ENCODE measurements around the gene RPS15. TPM values are rescaled to one million over a fixed set of nuclear protein-coding genes. Genes with fewer than 3 reads are reported as not detected.
A peak's percentile ranks its signal among the peaks of the same experiment; 100 is the strongest.

RPS15 gene
- total and polyA plus RNA-seq, 10 of the 15 experiments (the other 5 are each of a cell fraction or from before 2014, with no cell fraction given): 559 to 3,158 (median 1,413) TPM

DNA sequence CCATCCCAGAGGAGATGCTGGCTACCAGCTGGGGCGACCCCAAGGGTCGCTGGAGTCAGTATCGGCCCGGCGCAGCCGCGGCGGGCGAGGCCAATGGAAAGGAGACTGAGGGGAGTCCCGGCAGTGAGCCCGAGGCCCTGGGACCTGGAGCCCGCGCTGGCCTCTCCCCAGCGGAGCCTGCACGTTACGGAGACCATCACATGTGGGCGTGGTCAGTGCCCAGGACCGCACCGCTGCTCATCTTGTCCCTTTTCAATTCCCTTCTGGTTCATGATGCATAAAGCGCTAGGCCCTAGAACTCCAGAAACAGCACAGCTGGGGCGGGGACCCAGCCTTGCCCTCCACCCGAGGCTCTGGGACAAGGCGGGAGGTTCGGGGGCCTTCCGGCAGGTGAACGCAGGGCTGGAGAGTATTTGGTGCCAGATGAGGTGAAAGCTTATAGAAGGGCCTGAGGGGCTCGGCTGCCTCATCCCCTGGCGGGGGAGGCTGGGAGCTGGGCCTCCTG lies 32.9 kb downstream of the RPS15 start:
- no TSS peak for BruUV-seq (replicated peaks)

DNA sequence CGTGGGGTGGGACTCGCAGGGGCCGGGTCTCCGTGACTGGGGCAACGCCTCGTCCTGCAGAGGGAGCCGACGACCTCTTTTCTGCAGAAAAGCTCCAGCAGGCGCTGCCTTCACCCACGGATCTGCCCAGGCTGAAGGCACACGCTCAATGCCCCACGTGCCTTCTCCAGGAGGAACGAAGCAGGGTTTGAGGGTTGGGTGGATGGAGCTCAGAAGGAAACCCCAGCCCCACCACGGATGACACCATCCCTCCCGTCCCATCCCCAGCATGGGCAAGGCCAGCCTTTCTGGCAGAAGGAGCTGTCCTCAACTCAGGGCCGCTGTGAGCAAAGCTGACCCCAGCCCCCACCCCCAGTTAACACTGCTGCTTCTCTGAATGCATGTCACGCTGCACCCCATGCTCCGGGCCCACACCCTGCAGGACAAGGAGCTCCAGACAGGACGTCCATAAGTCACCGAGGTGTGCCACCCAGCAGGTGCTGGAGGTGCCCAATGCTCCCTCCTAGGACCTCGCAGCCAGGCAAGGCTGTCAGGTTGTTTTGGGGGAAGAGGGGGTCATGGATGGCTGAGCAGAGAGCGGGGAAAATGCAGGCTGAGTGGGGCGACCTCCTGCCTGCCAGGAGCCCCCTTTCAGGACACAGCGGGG lies 33.4 kb downstream of the RPS15 start:
- intact Hi-C loops (cut with micrococcal nuclease; ENCODE audit: unreplicated experiment) (no loop called here), in situ Hi-C loops (cut with MboI) (no loop called here)
- ChIA-PET CTCF (interaction anchor here (1.1 kb wide), 1 partner anchor 227 kb away, joined by 3 read pairs; no protein-coding TSS in a partner anchor), SMC1A (ENCODE audit: uncharacterized antibody, unreplicated experiment) (interaction anchor here (0.6 kb wide), 1 partner anchor 161 kb away, joined by 3 read pairs; no protein-coding TSS in a partner anchor), RAD21 (ENCODE audit: unreplicated experiment) (no interaction called here), POLR2A (interaction anchor here (0.6 kb wide), 1 partner anchor 1904 kb away, joined by 8 read pairs; no protein-coding TSS in a partner anchor)
- ATAC-seq: no peak; the same call in 2 of the 3 replicates
- no TSS peak for BruUV-seq (replicated peaks)
- Histone ChIP-seq H3K9ac (ENCODE audit: control insufficient read depth, insufficient read depth, low read length) (no peak overlapping the region), H3K9me3 (replicated peaks; ENCODE audit: control insufficient read depth, insufficient read depth, low read length) (no peaks in the 10 kb centered on the region), H3K4me3 (no peak overlapping the region), H3K27me3 (replicated peaks in 1 of 2; ENCODE audit: control insufficient read depth in 2 of 2, insufficient read depth in 2 of 2, low read length in 1 of 2) (peaks cover 8 to 27% of the 10 kb centered on the region in 2 experiments), H3K4me1 (ENCODE audit: control insufficient read depth, insufficient read depth, low read length) (peaks cover 7% of the 10 kb centered on the region), H3K79me2 (ENCODE audit: control insufficient read depth, insufficient read depth, low read length) (no peaks in the 10 kb centered on the region), H3K27ac (ENCODE audit: control insufficient read depth, insufficient read depth) (no peak overlapping the region), H3K4me2 (ENCODE audit: control insufficient read depth, insufficient read depth) (no peak overlapping the region), H3K36me3 (ENCODE audit: control insufficient read depth in 2 of 2, insufficient read depth in 2 of 2, low read length in 1 of 2) (no peaks in the 10 kb centered on the region), H2AFZ (ENCODE audit: control insufficient read depth, low read depth, low read length) (no peak overlapping the region), H4K20me1 (ENCODE audit: control insufficient read depth, insufficient read depth) (peaks cover 7% of the 10 kb centered on the region)
- FAIRE-seq: no peak
- no peak for DNase-seq (ENCODE audit: low read depth, low spot score)
- 23% methylated on average over 24 of the region's 24 CpGs for WGBS (ENCODE audit: insufficient coverage, insufficient replicate concordance, low lambda C conversion rate, missing lambda C conversion rate)
- TF ChIP-seq ZNF24 (IDR thresholded peaks at IDR 0.05) (no peak), FOXM1 (IDR thresholded peaks at IDR 0.05; ENCODE audit: low read depth, low read length) (no peak), NFYB (IDR thresholded peaks at IDR 0.05; ENCODE audit: insufficient read depth, low read depth, low read length) (no peak), PAX5 (IDR thresholded peaks at IDR 0.05; ENCODE audit: borderline replicate concordance, low read depth, low read length) (peak; percentile 79; the same call in 1 of the 2 replicates), CBX5 (IDR thresholded peaks at IDR 0.05; ENCODE audit: low read depth) (no peak), STAT3 (IDR thresholded peaks at IDR 0.05; ENCODE audit: low read depth, low read length) (no peak)
- TF ChIP-seq, protein P1, sequence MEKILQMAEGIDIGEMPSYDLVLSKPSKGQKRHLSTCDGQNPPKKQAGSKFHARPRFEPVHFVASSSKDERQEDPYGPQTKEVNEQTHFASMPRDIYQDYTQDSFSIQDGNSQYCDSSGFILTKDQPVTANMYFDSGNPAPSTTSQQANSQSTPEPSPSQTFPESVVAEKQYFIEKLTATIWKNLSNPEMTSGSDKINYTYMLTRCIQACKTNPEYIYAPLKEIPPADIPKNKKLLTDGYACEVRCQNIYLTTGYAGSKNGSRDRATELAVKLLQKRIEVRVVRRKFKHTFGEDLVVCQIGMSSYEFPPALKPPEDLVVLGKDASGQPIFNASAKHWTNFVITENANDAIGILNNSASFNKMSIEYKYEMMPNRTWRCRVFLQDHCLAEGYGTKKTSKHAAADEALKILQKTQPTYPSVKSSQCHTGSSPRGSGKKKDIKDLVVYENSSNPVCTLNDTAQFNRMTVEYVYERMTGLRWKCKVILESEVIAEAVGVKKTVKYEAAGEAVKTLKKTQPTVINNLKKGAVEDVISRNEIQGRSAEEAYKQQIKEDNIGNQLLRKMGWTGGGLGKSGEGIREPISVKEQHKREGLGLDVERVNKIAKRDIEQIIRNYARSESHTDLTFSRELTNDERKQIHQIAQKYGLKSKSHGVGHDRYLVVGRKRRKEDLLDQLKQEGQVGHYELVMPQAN (conservative IDR thresholded peaks at IDR 0.05): no peak
- TF ChIP-seq, protein P2, sequence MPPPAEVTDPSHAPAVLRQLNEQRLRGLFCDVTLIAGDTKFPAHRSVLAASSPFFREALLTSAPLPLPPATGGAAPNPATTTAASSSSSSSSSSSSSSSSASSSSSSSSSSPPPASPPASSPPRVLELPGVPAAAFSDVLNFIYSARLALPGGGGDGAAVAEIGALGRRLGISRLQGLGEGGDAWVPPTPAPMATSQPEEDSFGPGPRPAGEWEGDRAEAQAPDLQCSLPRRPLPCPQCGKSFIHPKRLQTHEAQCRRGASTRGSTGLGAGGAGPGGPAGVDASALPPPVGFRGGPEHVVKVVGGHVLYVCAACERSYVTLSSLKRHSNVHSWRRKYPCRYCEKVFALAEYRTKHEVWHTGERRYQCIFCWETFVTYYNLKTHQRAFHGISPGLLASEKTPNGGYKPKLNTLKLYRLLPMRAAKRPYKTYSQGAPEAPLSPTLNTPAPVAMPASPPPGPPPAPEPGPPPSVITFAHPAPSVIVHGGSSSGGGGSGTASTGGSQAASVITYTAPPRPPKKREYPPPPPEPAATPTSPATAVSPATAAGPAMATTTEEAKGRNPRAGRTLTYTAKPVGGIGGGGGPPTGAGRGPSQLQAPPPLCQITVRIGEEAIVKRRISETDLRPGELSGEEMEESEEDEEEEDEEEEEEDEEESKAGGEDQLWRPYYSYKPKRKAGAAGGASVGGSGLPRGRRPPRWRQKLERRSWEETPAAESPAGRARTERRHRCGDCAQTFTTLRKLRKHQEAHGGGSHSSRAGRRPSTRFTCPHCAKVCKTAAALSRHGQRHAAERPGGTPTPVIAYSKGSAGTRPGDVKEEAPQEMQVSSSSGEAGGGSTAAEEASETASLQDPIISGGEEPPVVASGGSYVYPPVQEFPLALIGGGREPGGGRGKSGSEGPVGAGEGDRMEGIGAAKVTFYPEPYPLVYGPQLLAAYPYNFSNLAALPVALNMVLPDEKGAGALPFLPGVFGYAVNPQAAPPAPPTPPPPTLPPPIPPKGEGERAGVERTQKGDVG (CRISPR knock-in tag; IDR thresholded peaks at IDR 0.05): no peak

More for the DNA sequence above, 32.9 kb downstream of the RPS15 start:
- SMC1A ChIA-PET (ENCODE audit: uncharacterized antibody, unreplicated experiment): interaction anchor here (0.6 kb wide), 1 partner anchor 161 kb away, joined by 3 read pairs; no protein-coding TSS in a partner anchor
- Histone ChIP-seq H3K27me3 (replicated peaks in 1 of 2; ENCODE audit: control insufficient read depth in 2 of 2, insufficient read depth in 2 of 2, low read length in 1 of 2) (peaks cover 10 to 27% of the 10 kb centered on the region in 2 experiments), H3K36me3 (ENCODE audit: control insufficient read depth in 2 of 2, insufficient read depth in 2 of 2, low read length in 1 of 2) (no peaks in the 10 kb centered on the region), H3K4me3 (no peak overlapping the region; the same call in 1 of the 2 replicates), H2AFZ (ENCODE audit: control insufficient read depth, low read depth, low read length) (no peak overlapping the region), H3K9ac (ENCODE audit: control insufficient read depth, insufficient read depth, low read length) (no peak overlapping the region), H4K20me1 (ENCODE audit: control insufficient read depth, insufficient read depth) (peaks cover 7% of the 10 kb centered on the region), H3K4me2 (ENCODE audit: control insufficient read depth, insufficient read depth) (0 out of 2 replicates have a peak overlapping the region, but pooled peaks have one; percentile 30), H3K27ac (ENCODE audit: control insufficient read depth, insufficient read depth) (no peak overlapping the region), H3K79me2 (ENCODE audit: control insufficient read depth, insufficient read depth, low read length) (no peaks in the 10 kb centered on the region), H3K9me3 (replicated peaks; ENCODE audit: control insufficient read depth, insufficient read depth, low read length) (no peaks in the 10 kb centered on the region), H3K4me1 (ENCODE audit: control insufficient read depth, insufficient read depth, low read length) (peaks cover 7% of the 10 kb centered on the region)
- ATAC-seq: peak; percentile 53
- in situ Hi-C loops (cut with MboI) (no loop called here), intact Hi-C loops (cut with micrococcal nuclease; ENCODE audit: unreplicated experiment) (no loop called here)
- RAD21 ChIA-PET (ENCODE audit: unreplicated experiment): no interaction called here
- POLR2A ChIA-PET: interaction anchor here (0.6 kb wide), 1 partner anchor 1905 kb away, joined by 8 read pairs; no protein-coding TSS in a partner anchor
- DNase-seq (ENCODE audit: low read depth, low spot score): no peak
- WGBS (ENCODE audit: insufficient coverage, insufficient replicate concordance, low lambda C conversion rate, missing lambda C conversion rate): 11% methylated on average over 28 of the region's 28 CpGs
- no peak for FAIRE-seq
- peak; percentile 61 for TF ChIP-seq POLR2A (IDR thresholded peaks at IDR 0.05; ENCODE audit: low read depth, low read length)
- TF ChIP-seq, protein P3, sequence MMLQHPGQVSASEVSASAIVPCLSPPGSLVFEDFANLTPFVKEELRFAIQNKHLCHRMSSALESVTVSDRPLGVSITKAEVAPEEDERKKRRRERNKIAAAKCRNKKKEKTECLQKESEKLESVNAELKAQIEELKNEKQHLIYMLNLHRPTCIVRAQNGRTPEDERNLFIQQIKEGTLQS (IDR thresholded peaks at IDR 0.05; ENCODE audit: borderline replicate concordance, extremely low read depth, low read depth, low read length): no peak
- CTCF ChIA-PET: interaction anchor here (1.1 kb wide), 1 partner anchor 227 kb away, joined by 3 read pairs; no protein-coding TSS in a partner anchor
